Fibroblast of skin of left quadriceps (primary cell): ENCODE measurements around the gene MRTFB.

Source experiments
- DNase-seq, 2 experiments: peaks; one replicate each; pipeline ENCODE4 v3.0.0-alpha.2; 2013; ENCODE audit warnings: low read depth in 2 of 2

The MRTFB gene

GRCh38 chr16:14307527-14308367 lies 236.6 kb downstream of the MRTFB start:
- DNase-seq = no peak

GRCh38 chr16:14308368-14308723 lies 237.2 kb downstream of the MRTFB start:
- no peak for DNase-seq

- no peak for DNase-seq
Measured at GRCh38 chr16:14309001-14309886, 238.1 kb downstream of the MRTFB start.

GRCh38 chr16:14309906-14310305 lies 238.8 kb downstream of the MRTFB start:
- no peak for DNase-seq

GRCh38 chr16:14310519-14310991 lies 239.4 kb downstream of the MRTFB start:
- DNase-seq = no peak

GRCh38 chr16:14314116-14314515 lies 243.0 kb downstream of the MRTFB start:
- DNase-seq = no peak

- DNase-seq = no peak
Measured at GRCh38 chr16:14315683-14316320, 244.7 kb downstream of the MRTFB start.
